Measurements from ENCODE around the gene CARNS1.

CARNS1 gene

DNA sequence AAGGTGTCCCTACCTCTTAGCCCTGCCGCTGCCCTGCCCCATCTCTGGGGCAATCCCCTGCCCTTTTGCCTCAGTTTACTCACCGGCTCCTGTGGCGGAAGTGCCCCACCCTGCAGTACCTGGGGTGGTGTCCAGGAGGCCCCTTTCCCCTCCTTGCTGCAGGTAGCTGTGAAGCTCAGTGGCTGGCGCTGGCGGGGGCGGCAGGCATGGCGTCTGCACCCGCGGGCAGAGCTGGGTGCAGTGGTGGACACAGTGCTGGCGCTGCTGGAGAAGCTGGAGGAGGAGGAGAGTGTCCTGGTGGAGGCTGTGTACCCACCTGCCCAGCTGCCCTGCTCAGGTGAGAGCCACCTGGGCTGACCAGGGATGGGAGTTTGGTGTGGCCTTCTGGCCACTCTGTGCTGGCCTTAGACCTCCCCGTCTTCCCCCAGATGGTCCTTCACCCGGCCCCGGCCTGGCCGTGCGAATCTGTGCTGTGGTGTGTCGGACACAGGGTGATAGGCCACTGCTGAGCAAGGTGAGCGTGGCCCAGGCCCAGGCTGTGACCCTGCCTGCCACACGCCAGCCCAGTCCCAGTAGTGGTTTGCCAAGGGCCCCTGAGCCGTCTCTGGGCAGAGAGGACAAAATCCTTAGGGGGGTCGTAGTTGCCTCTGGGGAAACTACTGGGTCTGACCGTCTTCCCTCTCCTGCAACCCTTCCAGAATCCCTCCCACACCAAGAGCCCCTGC lies 4.0 kb downstream of the CARNS1 start:
- no peak overlapping the region for H3K4me3 ChIP-seq (ENCODE audit: control insufficient read depth, low read depth, low read length)
- TF ChIP-seq, protein P1, sequence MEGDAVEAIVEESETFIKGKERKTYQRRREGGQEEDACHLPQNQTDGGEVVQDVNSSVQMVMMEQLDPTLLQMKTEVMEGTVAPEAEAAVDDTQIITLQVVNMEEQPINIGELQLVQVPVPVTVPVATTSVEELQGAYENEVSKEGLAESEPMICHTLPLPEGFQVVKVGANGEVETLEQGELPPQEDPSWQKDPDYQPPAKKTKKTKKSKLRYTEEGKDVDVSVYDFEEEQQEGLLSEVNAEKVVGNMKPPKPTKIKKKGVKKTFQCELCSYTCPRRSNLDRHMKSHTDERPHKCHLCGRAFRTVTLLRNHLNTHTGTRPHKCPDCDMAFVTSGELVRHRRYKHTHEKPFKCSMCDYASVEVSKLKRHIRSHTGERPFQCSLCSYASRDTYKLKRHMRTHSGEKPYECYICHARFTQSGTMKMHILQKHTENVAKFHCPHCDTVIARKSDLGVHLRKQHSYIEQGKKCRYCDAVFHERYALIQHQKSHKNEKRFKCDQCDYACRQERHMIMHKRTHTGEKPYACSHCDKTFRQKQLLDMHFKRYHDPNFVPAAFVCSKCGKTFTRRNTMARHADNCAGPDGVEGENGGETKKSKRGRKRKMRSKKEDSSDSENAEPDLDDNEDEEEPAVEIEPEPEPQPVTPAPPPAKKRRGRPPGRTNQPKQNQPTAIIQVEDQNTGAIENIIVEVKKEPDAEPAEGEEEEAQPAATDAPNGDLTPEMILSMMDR (IDR thresholded peaks at IDR 0.05; ENCODE audit: control insufficient read depth, insufficient read depth, low read depth, low read length, missing control alignments): no peak
- DNase-seq (ENCODE audit: low read depth): no peak

DNA sequence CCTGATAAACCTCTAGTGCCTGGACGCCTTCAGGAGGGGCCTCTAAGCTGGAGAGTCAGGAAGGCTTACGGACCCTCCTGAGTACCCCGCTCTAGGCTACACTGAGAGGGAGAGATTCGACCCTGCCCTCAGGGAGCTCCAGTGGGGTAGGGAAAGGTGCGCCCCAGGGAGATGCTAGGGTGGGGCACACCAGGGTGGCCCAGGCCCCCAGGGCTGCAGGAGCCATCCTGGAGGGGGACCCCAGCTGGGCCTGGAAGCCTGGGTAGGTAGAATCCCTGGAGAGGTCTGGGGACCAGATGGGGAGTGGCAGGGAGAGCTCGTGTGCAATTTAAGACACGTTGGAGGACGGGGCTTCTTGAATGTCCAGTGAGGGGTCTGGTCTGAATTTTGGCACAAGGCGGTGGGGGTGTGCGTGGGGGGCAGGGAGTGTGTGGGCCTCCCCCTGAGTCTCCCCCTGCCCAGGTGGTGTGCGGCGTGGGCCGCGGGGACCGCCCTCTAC lies 4.7 kb downstream of the CARNS1 start:
- TF ChIP-seq, protein P1 (IDR thresholded peaks at IDR 0.05; ENCODE audit: control insufficient read depth, insufficient read depth, low read depth, low read length, missing control alignments): no peak
- DNase-seq (ENCODE audit: low read depth): no peak
- H3K4me3 ChIP-seq (ENCODE audit: control insufficient read depth, low read depth, low read length): peak overlapping the region; percentile 36

DNA sequence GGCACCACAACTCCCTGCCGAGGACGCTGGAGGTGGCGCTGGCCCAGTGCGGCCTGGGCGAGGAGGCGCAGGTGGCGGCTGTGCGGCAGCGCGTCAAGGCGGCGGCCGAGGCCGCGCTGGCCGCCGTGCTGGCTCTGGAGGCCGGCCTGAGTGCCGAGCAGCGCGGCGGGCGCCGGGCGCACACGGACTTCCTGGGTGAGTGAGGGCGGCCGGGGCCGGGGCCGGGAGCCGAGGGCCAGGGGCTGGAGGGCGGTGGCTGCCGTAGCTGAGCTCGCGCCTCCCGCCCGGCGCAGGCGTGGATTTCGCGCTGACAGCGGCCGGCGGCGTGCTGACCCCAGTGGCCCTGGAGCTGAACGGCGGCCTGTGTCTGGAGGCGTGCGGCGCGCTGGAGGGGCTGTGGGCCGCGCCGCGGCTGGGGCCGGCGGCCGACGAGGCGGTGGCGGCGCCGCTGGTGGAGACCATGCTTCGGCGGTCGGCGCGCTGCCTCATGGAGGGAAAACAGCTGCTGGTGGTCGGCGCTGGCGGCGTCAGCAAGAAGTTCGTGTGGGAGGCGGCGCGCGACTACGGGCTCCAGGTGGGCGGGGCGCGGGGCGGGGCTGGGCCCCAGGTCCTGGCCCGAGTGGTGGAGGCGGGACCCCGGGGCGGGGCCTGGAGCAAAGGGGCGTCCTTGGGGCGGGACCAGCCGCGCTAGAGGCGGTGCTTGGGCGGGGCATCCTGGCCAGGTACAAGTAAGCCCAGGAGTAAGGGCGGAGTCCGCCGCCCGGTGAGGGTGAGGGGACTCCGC lies 5.4 kb downstream of the CARNS1 start:
- peak overlapping the region; percentile 36 for H3K4me3 ChIP-seq (ENCODE audit: control insufficient read depth, low read depth, low read length)
- TF ChIP-seq, protein P1 (IDR thresholded peaks at IDR 0.05; ENCODE audit: control insufficient read depth, insufficient read depth, low read depth, low read length, missing control alignments): no peak
- peak; percentile 20 for DNase-seq (ENCODE audit: low read depth)

DNA sequence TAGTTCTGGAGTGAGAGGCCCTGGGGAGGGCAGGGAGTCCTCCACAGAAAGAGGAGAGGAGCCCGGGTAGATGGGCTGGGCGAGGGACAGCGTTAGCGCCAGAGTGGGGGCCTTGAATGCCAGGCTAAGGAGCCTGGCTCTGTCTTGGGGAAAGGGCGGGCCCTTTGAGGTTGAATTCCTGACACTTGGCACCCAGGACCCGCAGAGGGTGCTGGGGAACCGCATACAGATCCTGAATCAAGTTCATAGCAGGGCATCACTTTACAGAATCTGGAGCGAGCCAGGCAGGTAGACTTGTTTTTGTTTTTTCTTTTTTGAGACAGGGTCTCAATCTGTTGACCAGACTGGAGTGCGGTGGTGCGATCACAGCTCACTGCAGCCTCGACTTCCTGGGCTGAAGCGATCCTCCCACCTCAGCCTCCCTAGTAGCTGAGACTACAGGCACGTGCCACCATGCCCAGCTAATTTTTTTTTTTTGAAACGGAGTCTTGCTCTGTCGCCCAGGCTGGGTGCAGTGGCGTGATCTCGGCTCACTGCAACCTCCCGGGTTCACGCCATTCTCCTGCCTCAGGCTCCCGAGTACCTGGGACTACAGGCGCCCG lies 6.1 kb downstream of the CARNS1 start:
- peak overlapping the region; percentile 21 for H3K4me3 ChIP-seq (ENCODE audit: control insufficient read depth, low read depth, low read length)
- TF ChIP-seq, protein P1 (IDR thresholded peaks at IDR 0.05; ENCODE audit: control insufficient read depth, insufficient read depth, low read depth, low read length, missing control alignments): no peak
- DNase-seq (ENCODE audit: low read depth): no peak

DNA sequence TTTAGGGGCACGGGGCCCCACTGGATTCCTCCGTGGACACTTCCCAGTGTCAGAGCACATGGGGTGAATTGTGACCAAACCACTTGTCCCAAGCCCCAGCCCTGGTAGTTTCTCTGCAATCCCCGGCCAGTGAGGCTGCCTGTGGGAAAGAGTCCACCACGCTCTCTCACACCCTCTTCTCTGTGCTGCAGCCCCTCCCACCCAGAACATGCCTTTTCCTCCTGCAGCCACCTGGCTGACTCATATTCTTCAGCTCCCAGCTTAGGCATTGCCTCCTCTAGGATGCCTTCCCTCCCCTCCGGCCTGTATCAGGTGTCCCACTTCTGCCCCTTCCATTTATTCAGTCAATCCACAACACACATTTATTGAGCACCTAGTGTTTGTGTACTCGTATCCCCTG lies 7.4 kb downstream of the CARNS1 start:
- TF ChIP-seq, protein P1 (IDR thresholded peaks at IDR 0.05; ENCODE audit: control insufficient read depth, insufficient read depth, low read depth, low read length, missing control alignments): no peak
- DNase-seq (ENCODE audit: low read depth): no peak
- no peak overlapping the region for H3K4me3 ChIP-seq (ENCODE audit: control insufficient read depth, low read depth, low read length)

DNA sequence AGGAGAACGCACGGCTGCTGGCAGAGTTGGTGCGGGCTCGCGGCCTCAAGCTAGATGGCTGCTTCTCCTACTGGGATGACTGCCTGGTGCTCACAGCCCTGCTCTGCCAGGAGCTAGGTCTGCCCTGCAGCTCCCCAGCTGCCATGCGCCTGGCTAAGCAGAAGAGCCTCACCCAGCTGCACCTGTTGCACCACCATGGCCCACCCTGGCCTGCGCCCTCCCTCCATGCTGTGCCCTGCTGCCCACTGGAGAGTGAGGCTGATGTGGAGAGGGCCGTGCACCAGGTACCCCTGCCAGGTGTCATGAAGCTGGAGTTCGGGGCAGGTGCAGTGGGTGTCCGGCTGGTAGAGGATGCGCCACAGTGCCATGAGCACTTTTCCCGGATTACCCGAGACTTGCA lies 8.0 kb downstream of the CARNS1 start:
- TF ChIP-seq, protein P1 (IDR thresholded peaks at IDR 0.05; ENCODE audit: control insufficient read depth, insufficient read depth, low read depth, low read length, missing control alignments): no peak
- DNase-seq (ENCODE audit: low read depth): no peak

More for the DNA sequence above, 8.0 kb downstream of the CARNS1 start:
- H3K4me3 ChIP-seq (ENCODE audit: control insufficient read depth, low read depth, low read length): no peak overlapping the region

Measured in AG09309 (cell line).